Activated naive CD8-positive, alpha-beta T cell treated with anti-CD3 and anti-CD28 coated beads, Interleukin-2, amount 50 U/mL, for 16 hours (primary cell): ENCODE data around the gene SIX3.

ENCODE experiments used
- DNase-seq: peaks from one replicate; pipeline ENCODE4 v3.0.0-alpha.2; 2020; ENCODE audit warnings: low read depth, low spot score

Gene SIX3

DNA sequence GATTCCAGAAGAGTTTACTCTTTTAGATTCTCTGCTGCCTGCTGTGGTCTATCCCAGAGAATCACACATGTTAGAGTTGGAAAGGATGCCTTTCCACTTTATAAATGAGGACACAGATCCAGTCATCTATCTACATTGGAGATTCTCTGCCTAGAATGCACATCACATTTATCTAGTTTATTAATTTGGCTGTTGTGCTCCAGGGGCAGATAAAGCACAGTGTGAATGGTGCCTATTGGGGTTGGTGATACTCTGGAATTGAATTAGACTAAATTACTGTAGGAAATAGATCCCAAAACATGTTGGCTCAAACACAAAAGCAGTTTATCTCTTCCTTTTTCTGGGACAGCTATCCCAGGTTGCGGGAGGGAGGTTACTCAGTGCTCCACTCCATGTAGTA is 52.9 kb downstream of the SIX3 start:
- no peak for DNase-seq
